NAMALWA (cell line): ENCODE data around the gene ZNF536.
"Not testable (repeated sequence)": the region's sequence is repeated elsewhere in the genome, so short reads cannot be mapped to it uniquely, and the experiment has no call there.

Experiments
- DNase-seq: peaks from one replicate; pipeline ENCODE4 v3.0.0-alpha.2; 2015; ENCODE audit warnings: low spot score

Gene ZNF536

GRCh38 chr19:30341611-30342201 is 30.5 kb upstream of the ZNF536 start:
- DNase-seq, result no peak

DNA sequence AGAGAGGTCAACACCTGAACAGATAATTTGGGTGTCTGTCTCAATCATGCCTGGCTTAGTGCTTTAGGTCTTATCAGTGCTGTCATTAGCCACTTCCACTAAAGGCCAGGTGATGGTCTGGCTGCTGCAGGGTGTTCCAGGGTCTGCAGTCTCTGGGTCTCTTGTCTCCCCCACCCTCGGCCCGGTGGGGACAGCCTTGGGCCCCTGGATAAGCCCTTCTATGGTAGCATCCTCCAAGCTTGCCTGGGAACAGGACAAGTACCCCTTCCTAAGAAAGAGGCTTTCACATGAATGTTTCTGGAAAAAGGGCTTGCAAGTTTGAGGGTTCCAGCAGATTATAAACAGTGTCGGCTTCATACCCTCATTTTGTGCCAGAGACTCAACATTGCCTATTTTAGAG is 29.3 kb upstream of the ZNF536 start:
- no peak for DNase-seq

DNA sequence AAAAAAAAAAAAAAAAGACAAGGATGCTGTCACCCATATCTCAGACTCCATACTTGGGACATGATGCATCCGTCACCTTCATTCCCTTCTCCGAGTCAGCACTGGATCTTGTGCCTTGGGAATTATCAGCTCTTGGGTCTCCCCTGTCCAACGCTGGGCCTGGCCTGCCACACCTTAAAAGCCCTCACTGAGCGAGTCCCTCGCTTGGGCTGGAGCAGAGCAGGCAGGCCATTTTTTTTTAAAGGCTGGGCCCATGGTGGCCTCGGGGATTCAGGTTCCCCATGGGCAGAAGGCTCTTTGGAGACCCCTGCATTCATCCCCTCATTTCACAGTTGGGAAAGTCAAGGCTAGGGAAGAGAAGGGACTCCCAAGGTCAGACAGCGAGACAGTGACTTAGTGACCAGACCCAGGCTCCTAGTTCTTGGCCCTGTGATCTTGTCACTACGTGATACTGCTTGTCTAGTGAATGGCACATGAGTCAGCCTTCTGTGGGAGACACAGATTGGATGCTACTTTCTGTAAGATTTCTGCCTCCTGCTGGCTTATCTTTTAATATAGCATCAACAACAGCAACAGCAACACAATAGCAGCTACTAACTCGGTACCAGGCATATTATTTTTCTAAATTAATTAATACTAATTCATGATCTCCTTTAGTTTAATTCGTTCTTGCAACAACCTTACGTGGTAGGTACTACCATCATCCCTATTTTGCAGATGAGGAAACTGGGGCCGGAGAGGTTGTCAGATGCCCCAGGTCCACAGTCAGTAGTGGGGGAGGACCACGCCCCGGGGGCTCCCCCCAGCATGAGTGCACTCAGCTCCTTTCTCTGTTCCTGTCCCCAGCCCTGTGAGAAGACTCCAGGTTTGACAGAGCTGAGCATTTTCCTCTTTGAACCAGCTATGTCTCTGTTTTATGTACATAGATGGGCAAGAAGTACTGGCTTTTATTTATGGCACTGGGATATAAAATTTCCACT is 27.4 kb upstream of the ZNF536 start:
- peak; percentile 2 for DNase-seq

GRCh38 chr19:30345686-30346085 is 26.5 kb upstream of the ZNF536 start:
- no peak for DNase-seq

DNA sequence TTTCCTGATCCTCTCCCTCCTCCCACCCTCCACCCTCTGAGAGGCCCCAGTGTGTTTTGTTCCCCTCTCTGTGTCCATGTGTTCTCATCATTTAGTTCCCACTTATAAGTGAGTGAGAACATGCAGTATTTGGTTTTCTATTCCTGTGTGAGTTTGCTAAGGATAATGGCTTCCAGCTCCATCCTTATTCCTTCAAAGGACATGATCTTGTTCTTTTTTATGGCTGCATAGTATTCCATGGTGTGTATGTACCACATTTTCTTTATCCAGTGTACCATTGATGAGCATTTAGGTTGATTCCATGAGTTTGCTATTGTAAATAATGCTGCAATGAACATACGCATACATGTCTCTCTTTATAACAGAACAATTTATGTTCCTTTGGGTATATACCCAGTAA is 25.7 kb upstream of the ZNF536 start:
- DNase-seq, result not testable (repeated sequence)

GRCh38 chr19:30349131-30349730 is 23.0 kb upstream of the ZNF536 start:
- DNase-seq, result no peak

DNA sequence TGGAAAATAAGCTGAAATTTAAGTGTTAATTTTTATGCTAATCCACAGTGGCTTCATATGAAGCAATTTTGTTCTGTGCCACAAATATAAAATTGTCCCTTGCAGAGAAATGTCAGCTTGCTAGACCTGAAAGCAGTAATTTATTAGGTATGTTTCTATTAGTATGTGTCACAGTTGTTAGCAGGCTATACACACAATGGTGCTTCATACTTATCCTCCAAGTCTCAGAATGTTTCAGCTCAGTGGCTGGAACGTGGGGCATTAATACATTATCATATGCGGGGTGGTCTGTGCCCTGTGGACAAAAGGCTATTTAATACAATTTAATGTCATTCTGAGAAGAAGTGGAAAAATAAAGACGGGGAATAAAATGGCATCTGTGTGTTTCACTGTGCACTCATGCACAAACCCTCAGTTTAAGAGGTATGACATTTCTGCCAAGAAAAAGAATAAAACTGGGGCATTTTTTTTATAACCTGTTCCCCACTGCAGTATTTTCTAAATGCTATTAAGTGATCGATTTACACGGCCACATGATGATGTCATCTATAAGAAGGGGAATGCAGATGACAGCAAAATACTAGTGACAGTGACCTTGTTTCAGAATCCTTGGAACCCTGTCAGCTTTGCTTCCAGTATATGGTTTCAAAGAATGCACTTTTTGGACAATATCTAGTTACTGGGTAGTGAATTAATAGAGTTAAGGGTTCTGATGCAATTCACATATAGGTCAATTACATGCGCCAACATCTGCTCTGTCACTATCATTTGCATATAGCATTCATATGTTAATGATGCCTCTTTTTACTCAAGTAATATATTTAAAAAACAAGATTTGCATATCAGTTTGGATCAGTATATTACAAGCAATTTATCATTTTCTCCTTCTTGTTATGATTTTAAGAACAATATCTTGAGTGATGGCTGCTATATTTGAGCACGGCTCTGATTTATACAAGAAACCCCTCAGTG is 21.2 kb upstream of the ZNF536 start:
- DNase-seq, result no peak

- DNase-seq, result no peak
These were observed 20.4 kb upstream of the ZNF536 start for GRCh38 chr19:30351774-30352173.

GRCh38 chr19:30353394-30353945 is 18.7 kb upstream of the ZNF536 start:
- DNase-seq, result no peak

DNA sequence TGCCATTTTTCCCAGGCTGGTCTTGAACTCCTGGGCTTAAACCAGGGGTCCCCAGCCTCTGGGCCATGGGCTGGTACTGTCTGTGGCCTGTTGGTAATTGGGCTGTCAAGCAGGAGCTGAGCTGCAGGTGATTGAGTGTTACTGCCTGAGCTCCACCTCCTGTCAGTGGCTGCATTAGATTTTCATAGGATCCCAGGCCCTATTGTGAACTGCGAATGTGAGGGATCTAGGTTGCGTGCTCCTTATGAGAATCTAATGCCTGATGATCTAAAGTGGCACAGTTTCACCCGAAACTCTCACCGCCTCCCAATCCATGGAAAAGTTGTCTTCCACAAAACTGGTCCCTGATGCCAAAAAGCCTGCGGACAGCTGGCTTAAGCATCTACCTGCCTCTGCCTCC is 16.6 kb upstream of the ZNF536 start:
- no peak for DNase-seq

DNA sequence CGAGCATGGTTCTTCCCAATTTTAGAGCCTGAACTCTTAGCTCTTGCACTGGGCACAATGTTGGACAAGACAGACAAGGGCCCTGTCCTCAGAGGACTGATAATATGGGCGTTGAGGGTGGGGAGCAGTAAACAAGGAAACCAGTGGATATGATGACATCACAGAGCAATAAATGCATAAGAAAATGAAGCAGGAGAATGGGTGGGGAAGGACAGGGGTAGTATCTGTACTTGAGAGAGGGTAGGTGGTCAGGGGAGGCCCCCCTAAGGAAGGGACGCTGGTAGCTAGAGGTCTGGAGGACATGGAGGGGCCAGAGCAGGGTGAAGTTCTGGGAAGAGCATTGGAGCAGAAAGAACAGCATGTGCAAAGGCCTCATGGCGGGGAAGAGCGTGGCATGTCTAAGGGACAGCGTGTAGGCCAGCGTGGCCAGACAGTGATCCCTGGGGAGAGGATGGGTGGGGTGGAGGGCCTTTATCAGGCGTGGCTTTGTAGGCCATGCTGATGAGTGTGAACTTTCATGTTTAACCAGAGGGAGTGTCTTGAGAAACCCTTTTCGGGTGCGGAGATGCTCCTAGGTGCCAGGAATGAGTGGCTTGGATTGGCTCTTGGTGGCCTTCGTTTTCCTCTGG is 15.1 kb upstream of the ZNF536 start:
- no peak for DNase-seq

DNA sequence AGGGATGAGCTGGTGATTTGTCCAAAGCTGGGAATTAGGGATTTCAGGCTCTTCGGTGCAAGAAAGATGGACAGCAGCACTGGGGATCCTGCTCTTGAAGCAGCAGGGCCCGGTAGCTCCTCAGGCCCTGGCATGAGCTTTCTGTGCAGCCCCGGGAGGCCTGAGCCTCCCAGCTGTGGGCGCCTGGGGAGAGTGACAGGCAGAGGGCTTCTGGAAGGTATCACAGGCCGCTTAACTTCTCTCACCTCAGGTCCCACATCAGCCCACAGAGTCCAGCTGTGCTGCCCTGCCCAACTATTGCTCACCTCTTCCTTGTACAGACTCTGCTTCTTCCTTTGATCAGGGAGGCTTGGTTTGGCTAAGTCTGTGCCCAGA is 14.6 kb upstream of the ZNF536 start:
- no peak for DNase-seq

DNA sequence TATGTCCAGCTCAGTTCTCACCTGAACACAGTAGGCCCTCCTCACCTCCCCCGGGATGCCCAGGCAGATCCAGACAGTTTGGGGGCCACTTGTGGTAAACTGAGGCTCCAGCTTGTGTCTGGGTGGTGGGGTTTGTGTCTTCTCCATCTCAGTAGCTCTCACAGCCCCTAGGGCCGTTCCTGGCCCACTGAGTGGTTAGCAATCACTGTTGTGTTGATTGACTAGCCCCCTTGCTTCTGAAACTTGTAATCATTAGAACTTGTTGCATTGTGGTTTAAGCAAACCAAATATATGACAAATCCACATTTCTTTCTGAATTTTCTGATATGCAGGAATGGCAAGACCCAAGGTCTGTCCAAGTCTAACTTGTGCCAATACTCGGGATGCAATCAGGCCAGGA is 13.9 kb upstream of the ZNF536 start:
- DNase-seq, result no peak

- DNase-seq, result no peak
These were observed 13.2 kb upstream of the ZNF536 start for GRCh38 chr19:30358821-30359580.

GRCh38 chr19:30359936-30360335 is 12.2 kb upstream of the ZNF536 start:
- DNase-seq, result no peak

GRCh38 chr19:30360376-30361106 is 11.6 kb upstream of the ZNF536 start:
- no peak for DNase-seq

DNA sequence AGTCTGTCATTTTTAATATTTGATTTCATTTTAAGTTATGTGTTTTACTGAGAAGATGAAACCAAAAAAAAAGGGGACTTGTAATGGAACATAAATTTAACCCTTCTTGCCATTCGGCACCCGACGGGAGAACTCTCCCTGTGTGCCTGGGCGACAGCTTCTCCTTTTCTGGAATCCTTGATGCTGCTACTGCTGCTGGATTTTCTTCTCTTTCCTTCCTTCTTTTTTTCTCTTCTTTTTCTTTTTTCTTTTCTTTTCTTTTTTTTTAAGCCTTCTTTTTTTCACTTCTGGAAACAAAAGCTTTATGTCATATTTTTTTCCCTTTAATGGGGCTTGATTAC is 11.1 kb upstream of the ZNF536 start:
- DNase-seq, result no peak

GRCh38 chr19:30361721-30362120 is 10.5 kb upstream of the ZNF536 start:
- no peak for DNase-seq

DNA sequence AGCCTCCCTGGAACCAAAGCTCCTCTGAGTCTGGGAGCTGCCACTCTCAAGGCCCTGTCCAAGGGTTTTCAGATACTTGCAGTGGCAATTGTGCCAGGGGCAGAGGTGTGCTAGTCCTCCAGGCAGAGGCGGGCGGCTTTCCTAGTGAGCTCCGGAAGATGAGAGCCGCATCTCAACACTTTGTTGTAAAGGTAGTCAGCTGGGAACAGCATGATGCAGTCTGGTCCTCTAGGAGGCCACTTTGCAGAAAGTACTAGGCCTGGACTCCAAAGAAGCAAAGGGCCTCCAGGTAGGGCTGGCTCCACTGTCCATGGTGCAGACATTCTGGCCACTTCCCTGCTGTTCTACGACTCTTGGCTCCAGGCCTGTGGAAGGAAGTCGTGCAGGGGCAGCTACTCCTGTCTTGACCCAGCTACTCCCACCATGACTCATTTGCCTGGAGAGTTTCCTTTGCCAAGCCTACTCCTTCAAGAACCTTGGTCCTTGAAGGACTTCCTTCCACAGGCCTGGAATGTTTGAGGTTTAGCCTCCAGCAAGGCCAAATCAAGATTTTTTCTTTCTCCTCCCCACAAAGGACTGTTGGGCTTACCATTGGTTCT is 9.9 kb upstream of the ZNF536 start:
- DNase-seq, result no peak
